AG04450 (cell line): ENCODE data around the gene SRPX. TPM values are rescaled to one million over a fixed set of nuclear protein-coding genes. Genes with fewer than 3 reads are reported as not detected.

Experiments
- CTCF ChIA-PET: fragments of 300-600, 350-600 bp; formaldehyde crosslinking; extraction: SDS; loops from one replicate; lab custom pipeline; 2022; ENCODE audit warnings: antibody characterized with exemption, inconsistent platforms; lab: Charles Lee
- POLR2A ChIA-PET: fragments of 350-600 bp; formaldehyde crosslinking; extraction: SDS; loops from one replicate; lab custom pipeline; 2021; ENCODE audit warnings: antibody characterized with exemption, inconsistent platforms; lab: Yijun Ruan, JAX
- DNase-seq: peaks from one replicate; pipeline ENCODE4 v3.0.0-alpha.2; 2011; ENCODE audit warnings: low read depth, low spot score
- H3K27ac ChIP-seq: one replicate; pipeline ENCODE4 v1.5.1; 2012; ENCODE audit warnings: low read depth, low read length, control low read depth
- H3K27me3 ChIP-seq: one replicate; pipeline ENCODE4 v1.6.0; 2012; ENCODE audit warnings: low read length; ENCODE audit not compliant: control insufficient read depth, insufficient read depth
- H3K4me3 ChIP-seq: 2 replicates; pipeline ENCODE4 v1.5.1; 2011; ENCODE audit warnings: mild to moderate bottlenecking, low read depth, low read length, control low read depth
- H3K9me3 ChIP-seq: 2 replicates; pipeline ENCODE4 v1.5.1; 2012; ENCODE audit warnings: low read length; ENCODE audit not compliant: control insufficient read depth, insufficient read depth
- polyA plus RNA-seq: library from polyadenylated mRNA; depleted of rRNA; stranded (reverse); fragments of >200 nt; gene quantifications from 2 replicates; pipeline ENCODE4 v1.2.3, GENCODE V29; 2011
- TF ChIP-seq, protein P1 (sequence below): IDR thresholded peaks from 2 replicates; pipeline ENCODE4 v1.5.1; 2011; ENCODE audit warnings: low read depth, low read length, control low read depth, inconsistent platforms

SRPX gene
- polyA plus RNA-seq, 1 experiment: 49.6 TPM

DNA sequence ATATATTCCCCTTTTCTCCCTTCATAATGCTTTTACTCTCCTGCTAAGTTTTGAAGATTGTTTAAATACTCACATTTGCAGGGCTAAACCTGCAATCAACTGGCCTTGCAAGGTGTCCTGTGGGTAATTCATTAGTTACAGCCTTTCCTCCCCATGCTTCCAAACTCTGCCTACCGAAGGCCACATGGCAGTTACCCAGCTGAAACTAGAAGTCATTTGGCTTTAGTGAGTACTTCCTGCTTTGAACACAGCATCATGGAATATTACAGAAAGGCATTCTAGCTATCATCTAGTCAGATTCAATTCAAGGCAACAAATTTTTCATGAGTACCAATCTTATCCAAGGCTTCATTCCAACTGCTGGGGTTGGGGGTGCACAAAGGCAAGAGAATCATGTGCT, 55.6 kb downstream of the SRPX start:
- Histone ChIP-seq H3K9me3 (no peaks in the 10 kb centered on the region), H3K4me3 (no peak overlapping the region), H3K27me3 (no peaks in the 10 kb centered on the region), H3K27ac (no peak overlapping the region)
- CTCF ChIA-PET: interaction anchor here (1.4 to 3.9 kb wide), 5 partner anchors 54 to 422 kb away, joined by 3 to 78 read pairs (median 8); no protein-coding TSS in a partner anchor
- POLR2A ChIA-PET: no interaction called here
- DNase-seq: no peak
- TF ChIP-seq, protein P1, sequence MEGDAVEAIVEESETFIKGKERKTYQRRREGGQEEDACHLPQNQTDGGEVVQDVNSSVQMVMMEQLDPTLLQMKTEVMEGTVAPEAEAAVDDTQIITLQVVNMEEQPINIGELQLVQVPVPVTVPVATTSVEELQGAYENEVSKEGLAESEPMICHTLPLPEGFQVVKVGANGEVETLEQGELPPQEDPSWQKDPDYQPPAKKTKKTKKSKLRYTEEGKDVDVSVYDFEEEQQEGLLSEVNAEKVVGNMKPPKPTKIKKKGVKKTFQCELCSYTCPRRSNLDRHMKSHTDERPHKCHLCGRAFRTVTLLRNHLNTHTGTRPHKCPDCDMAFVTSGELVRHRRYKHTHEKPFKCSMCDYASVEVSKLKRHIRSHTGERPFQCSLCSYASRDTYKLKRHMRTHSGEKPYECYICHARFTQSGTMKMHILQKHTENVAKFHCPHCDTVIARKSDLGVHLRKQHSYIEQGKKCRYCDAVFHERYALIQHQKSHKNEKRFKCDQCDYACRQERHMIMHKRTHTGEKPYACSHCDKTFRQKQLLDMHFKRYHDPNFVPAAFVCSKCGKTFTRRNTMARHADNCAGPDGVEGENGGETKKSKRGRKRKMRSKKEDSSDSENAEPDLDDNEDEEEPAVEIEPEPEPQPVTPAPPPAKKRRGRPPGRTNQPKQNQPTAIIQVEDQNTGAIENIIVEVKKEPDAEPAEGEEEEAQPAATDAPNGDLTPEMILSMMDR: no peak

DNA sequence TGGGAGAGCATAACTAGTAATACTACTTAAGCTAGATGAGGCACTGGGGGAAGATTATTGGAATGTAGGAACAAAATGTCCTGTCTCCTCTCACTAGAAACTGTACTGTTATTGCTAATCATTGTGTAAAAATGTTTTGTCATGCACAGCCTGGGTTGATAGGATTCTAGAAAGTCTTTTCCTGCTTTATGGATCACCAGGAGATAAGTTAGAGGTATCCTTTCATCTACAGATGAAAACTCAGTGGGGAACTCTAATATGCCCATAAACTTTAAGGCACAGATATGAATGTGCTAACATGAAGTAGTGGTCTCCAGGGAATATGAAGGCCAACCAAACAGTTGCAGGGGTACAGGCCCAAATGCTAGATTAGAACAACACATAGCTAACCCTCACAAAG, 57.5 kb downstream of the SRPX start:
- TF ChIP-seq, protein P1: no peak
- CTCF ChIA-PET: no interaction called here
- no peak overlapping the region for H3K4me3 ChIP-seq
- H3K9me3 ChIP-seq: no peaks in the 10 kb centered on the region
- DNase-seq: no peak
- POLR2A ChIA-PET: no interaction called here
- no peak overlapping the region for H3K27ac ChIP-seq
- H3K27me3 ChIP-seq: no peaks in the 10 kb centered on the region

DNA sequence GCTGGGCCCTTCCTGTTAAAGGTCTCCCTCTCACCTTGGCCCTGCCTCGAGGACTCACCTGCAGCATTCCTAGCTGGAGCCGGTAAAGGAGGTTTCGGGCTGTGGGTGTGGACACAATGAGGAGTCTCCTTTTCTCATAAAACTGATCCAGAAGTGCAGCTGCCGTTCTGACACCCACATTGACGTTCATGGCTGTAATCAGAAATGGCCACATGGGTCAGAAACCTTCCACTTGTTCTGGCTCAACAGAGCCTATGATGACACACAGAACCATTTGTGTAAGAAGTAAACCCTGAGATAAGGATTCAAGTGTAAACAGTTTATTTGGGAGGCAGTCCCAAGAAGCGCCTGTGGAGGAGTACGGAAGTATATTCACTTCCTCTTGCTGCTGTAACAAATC, 63.8 kb downstream of the SRPX start:
- CTCF ChIA-PET: interaction anchor here (1.9 kb wide), 1 partner anchor 10 kb away, joined by 4 read pairs; no protein-coding TSS in a partner anchor
- no peak for DNase-seq
- Histone ChIP-seq H3K27ac (no peak overlapping the region), H3K4me3 (no peak overlapping the region), H3K9me3 (no peaks in the 10 kb centered on the region), H3K27me3 (no peaks in the 10 kb centered on the region)
- TF ChIP-seq, protein P1: no peak
- POLR2A ChIA-PET: no interaction called here

DNA sequence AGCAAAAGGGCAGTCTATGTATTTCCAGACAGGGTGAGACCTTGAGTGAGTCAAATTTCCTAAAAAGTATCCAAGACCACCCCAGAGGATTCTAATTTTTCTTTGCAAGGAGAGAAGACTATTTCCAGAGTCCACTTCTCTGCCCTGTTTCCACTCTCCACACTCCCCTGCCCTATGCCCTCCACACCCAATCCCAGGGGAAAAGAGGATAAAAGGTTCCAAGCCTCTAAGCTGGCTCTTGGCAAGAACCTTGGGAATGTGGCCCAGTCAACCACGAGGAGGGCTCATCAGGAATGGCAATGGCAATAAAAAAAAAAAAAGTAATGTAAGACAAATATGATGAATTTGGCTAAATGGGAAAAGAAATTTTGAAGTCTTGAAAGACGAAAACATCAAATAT, 65.9 kb downstream of the SRPX start:
- ChIA-PET CTCF (no interaction called here), POLR2A (no interaction called here)
- TF ChIP-seq, protein P1: no peak
- H3K27me3 ChIP-seq: no peaks in the 10 kb centered on the region
- H3K9me3 ChIP-seq: no peaks in the 10 kb centered on the region
- H3K27ac ChIP-seq: no peak overlapping the region
- no peak for DNase-seq
- no peak overlapping the region for H3K4me3 ChIP-seq

DNA sequence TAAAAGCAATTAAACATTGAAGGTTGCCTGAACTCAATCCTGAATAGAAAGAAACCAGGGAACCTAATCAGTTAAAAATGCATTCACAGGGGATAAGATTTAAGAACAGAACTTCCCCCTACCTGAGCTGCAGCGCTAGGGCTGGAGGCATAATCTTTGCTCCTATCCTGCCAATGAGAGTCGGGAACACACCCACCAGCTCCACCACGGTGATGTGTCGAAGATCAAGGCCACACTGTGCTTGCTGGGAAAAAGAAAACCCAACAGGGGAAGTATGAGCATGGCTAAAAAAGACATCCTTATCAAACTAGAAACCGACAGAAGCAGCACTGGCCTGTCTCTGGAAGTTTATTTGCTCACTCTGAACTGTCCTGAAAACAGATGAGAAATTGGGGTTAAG, 66.3 kb downstream of the SRPX start:
- H3K27ac ChIP-seq: no peak overlapping the region
- ChIA-PET POLR2A (no interaction called here), CTCF (no interaction called here)
- H3K9me3 ChIP-seq: no peaks in the 10 kb centered on the region
- TF ChIP-seq, protein P1: no peak
- no peak overlapping the region for H3K4me3 ChIP-seq
- H3K27me3 ChIP-seq: no peaks in the 10 kb centered on the region
- no peak for DNase-seq
